ENCODE data around the gene INPP5E.

Gene INPP5E

GRCh38 chr9:136416914-136417313 is 22.7 kb downstream of the INPP5E start:
- Mint-ChIP-seq H3K9me3 (no peaks in the 10 kb centered on the region), H3K27ac (no peak overlapping the region), H3K36me3 (ENCODE audit: low read depth) (peaks cover 48% of the 10 kb centered on the region), H3K27me3 (ENCODE audit: low read depth) (no peaks in the 10 kb centered on the region), H3K4me3 (no peak overlapping the region), H3K4me1 (peaks cover 3% of the 10 kb centered on the region)
- TF ChIP-seq, protein P1, sequence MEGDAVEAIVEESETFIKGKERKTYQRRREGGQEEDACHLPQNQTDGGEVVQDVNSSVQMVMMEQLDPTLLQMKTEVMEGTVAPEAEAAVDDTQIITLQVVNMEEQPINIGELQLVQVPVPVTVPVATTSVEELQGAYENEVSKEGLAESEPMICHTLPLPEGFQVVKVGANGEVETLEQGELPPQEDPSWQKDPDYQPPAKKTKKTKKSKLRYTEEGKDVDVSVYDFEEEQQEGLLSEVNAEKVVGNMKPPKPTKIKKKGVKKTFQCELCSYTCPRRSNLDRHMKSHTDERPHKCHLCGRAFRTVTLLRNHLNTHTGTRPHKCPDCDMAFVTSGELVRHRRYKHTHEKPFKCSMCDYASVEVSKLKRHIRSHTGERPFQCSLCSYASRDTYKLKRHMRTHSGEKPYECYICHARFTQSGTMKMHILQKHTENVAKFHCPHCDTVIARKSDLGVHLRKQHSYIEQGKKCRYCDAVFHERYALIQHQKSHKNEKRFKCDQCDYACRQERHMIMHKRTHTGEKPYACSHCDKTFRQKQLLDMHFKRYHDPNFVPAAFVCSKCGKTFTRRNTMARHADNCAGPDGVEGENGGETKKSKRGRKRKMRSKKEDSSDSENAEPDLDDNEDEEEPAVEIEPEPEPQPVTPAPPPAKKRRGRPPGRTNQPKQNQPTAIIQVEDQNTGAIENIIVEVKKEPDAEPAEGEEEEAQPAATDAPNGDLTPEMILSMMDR (IDR thresholded peaks at IDR 0.05; ENCODE audit: unreplicated experiment in 3 of 3): no peak

- H3K4me3 Mint-ChIP-seq: no peak overlapping the region
- H3K36me3 Mint-ChIP-seq (ENCODE audit: low read depth): peaks cover 48% of the 10 kb centered on the region
- no peak overlapping the region for H3K27ac Mint-ChIP-seq
Measured at GRCh38 chr9:136416427-136416826, 23.2 kb downstream of the INPP5E start.

DNA sequence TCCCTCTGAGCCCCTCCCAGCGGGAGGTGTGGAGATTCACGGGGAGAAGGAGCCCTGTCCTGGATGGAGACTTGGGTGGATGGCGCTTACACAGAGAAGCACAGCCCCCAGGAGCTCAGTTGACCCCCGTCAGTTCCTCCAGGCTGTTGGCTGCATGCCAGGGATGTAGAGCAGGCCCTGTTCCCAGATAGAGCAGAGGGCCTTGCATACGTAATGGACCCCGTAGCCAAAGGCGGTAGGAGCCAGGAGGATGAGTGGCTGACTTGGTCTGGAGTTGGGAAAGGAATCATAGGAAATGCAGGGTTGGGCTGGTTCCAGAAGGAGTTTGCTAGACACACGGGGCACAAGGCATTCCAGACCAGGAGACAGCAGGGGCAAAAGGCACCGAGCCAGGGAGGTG is 26.7 kb downstream of the INPP5E start:
- H3K4me1 Mint-ChIP-seq: peaks cover 23% of the 10 kb centered on the region
- peak overlapping the region; percentile 15 to 55 (median 15) for H3K4me3 Mint-ChIP-seq
- no peak overlapping the region for H3K27ac Mint-ChIP-seq
- no peaks in the 10 kb centered on the region for H3K9me3 Mint-ChIP-seq
- no peaks in the 10 kb centered on the region for H3K27me3 Mint-ChIP-seq (ENCODE audit: low read depth)
- peaks cover 44% of the 10 kb centered on the region for H3K36me3 Mint-ChIP-seq (ENCODE audit: low read depth)
- TF ChIP-seq, protein P1 (IDR thresholded peaks at IDR 0.05; ENCODE audit: unreplicated experiment in 3 of 3): no peak

More at GRCh38 chr9:136416427-136416826, 23.2 kb downstream of the INPP5E start:
- TF ChIP-seq, protein P1 (IDR thresholded peaks at IDR 0.05; ENCODE audit: unreplicated experiment in 3 of 3): no peak
- Mint-ChIP-seq H3K27me3 (ENCODE audit: low read depth) (no peaks in the 10 kb centered on the region), H3K4me1 (peaks cover 7% of the 10 kb centered on the region), H3K9me3 (no peaks in the 10 kb centered on the region)

DNA sequence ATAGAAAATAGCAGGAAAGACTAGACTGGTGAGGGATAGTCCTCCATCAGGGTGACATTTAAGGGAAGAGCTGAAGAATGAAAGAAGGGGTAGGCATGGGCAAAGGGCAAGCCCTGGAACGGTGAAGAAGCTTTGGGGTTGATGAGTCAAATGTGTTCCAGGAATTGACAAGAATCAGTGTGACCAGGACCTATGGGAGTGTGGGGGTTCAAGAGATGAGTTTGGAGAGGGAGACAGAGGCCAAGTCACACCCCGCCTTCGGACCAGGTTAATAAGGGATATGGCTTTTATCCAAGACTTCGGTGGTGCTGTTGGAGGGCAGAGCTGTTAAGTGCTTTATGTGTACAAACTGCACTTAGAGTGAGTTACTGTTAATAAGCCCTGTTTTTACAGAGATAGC is 28.3 kb downstream of the INPP5E start:
- peak overlapping the region; percentile 37 to 77 (median 66) for H3K27ac Mint-ChIP-seq
- H3K36me3 Mint-ChIP-seq (ENCODE audit: low read depth): peaks cover 40% of the 10 kb centered on the region
- no peaks in the 10 kb centered on the region for H3K27me3 Mint-ChIP-seq (ENCODE audit: low read depth)
- H3K4me3 Mint-ChIP-seq: peak overlapping the region; percentile 90 to 95 (median 94)
- no peaks in the 10 kb centered on the region for H3K9me3 Mint-ChIP-seq
- TF ChIP-seq, protein P1 (IDR thresholded peaks at IDR 0.05; ENCODE audit: unreplicated experiment in 3 of 3): no peak
- H3K4me1 Mint-ChIP-seq: peaks cover 23% of the 10 kb centered on the region

DNA sequence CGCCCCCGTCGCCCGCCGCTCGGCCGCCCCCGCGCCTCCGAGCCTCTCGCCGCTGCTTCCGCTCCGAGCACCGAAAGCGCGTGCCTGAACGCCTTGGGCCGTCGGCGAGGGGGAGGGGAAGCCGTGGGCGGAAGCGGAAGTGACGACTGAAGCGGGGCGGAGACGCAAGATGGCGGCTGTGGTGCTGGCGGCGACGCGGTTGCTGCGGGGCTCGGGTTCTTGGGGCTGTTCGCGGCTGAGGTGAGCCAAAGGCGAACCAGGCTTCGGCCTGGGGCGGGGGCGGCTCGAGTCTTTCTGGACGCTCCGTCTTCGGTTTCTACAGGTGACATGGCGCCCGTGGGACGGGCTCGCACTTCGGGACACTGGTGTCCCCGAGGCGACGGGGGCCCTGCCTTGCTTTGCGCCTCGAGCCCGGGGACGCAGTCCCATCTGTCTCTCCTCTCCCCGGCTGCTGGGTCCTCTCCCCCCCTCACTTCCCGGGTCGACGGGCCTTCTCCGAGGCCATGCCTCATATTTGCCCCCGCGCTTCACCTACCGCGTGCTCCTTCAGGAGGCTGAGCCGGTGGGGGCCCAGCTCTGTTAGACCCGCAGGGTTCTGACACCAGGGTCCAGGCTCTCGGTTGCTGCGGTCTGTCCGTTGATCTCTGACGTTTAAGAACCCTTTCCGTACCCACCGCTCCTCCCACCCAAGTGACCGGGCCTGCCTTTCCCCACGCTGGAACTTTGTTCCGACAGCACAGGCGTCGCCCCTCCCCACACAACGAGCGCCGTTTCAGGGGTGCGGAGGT is 29.0 kb downstream of the INPP5E start, which contains the start of the genes ENTR1 and PMPCA:
TSS of gene ENTR1 (minus strand) at position 115 of the 788 bp plus-strand sequence. CDS start 217 bp downstream, outside the sequence.
TSS of gene PMPCA (plus strand) at position 159 of the 788 bp plus-strand sequence. CDS start at position 170, 11 bp downstream.
- peaks cover 23% of the 10 kb centered on the region for H3K4me1 Mint-ChIP-seq
- peak within 1 kb of the TSS; percentile 37 to 77 (median 66) for H3K27ac Mint-ChIP-seq
- no peaks in the 10 kb centered on the region for H3K9me3 Mint-ChIP-seq
- H3K4me3 Mint-ChIP-seq: peak within 1 kb of the TSS; percentile 91 to 95 (median 94)
- TF ChIP-seq, protein P1 (IDR thresholded peaks at IDR 0.05; ENCODE audit: unreplicated experiment in 3 of 3): no peak
- H3K27me3 Mint-ChIP-seq (ENCODE audit: low read depth): no peaks in the 10 kb centered on the region
- peaks cover 38% of the 10 kb centered on the region for H3K36me3 Mint-ChIP-seq (ENCODE audit: low read depth)
